Astrocyte (in vitro differentiated cells and primary cell): Measurements from ENCODE around the gene LARGE1. TPM values are rescaled to one million over a fixed set of nuclear protein-coding genes. Genes with fewer than 3 reads are reported as not detected.

Source experiments
- DNase-seq: peaks from one replicate; pipeline ENCODE4 v3.0.0-alpha.2; 2010; ENCODE audit warnings: low read depth
- FAIRE-seq: peaks from 2 replicates; lab custom pipeline; 2011; peaks lifted over from hg19 to GRCh38; lab: Jason Lieb, UNC
- H2AFZ ChIP-seq: 2 replicates; pipeline ENCODE4 v1.6.0; 2012; ENCODE audit warnings: low read depth, low read length, inconsistent platforms
- H3K27ac ChIP-seq: 2 replicates; pipeline ENCODE4 v1.5.1; 2011; ENCODE audit warnings: low read depth, low read length, inconsistent platforms
- H3K27me3 ChIP-seq: 2 replicates; pipeline ENCODE4 v1.6.0; 2011; ENCODE audit warnings: low read length, inconsistent platforms; ENCODE audit not compliant: insufficient read depth
- H3K36me3 ChIP-seq: 2 replicates; pipeline ENCODE4 v1.5.1; 2011; ENCODE audit warnings: low read length, inconsistent platforms; ENCODE audit not compliant: insufficient read depth
- H3K4me1 ChIP-seq: 2 replicates; pipeline ENCODE4 v1.5.1; 2011; ENCODE audit warnings: low read length, inconsistent platforms; ENCODE audit not compliant: insufficient read depth
- H3K4me2 ChIP-seq: 2 replicates; pipeline ENCODE4 v1.6.0; 2012; ENCODE audit warnings: low read length, inconsistent platforms
- H3K4me3 ChIP-seq: 2 replicates; pipeline ENCODE4 v1.5.1; 2011; ENCODE audit warnings: low read depth, mild to moderate bottlenecking, low read length, inconsistent platforms; ENCODE audit not compliant: insufficient read depth
- H3K79me2 ChIP-seq: 2 replicates; pipeline ENCODE4 v1.6.0; 2012; ENCODE audit warnings: mild to moderate bottlenecking, low read length, inconsistent platforms; ENCODE audit not compliant: insufficient read depth
- H3K9ac ChIP-seq: 2 replicates; pipeline ENCODE4 v1.6.0; 2012; ENCODE audit warnings: mild to moderate bottlenecking, low read length, inconsistent platforms
- H3K9me3 ChIP-seq: 2 replicates; pipeline ENCODE4 v1.5.1; 2012; ENCODE audit warnings: low read depth, mild to moderate bottlenecking, low read length, inconsistent platforms; ENCODE audit not compliant: insufficient read depth
- H4K20me1 ChIP-seq: 2 replicates; pipeline ENCODE4 v1.6.0; 2012; ENCODE audit warnings: low read length, inconsistent platforms; ENCODE audit not compliant: insufficient read depth
- H3K27ac Mint-ChIP-seq: one replicate; pipeline ENCODE4 v1.8.0; 2021; ENCODE audit warnings: mild to moderate bottlenecking, mixed read lengths; ENCODE audit not compliant: unreplicated experiment
- H3K27me3 Mint-ChIP-seq: one replicate; pipeline ENCODE4 v1.8.0; 2021; ENCODE audit warnings: low read depth, mixed read lengths; ENCODE audit not compliant: unreplicated experiment
- H3K36me3 Mint-ChIP-seq: one replicate; pipeline ENCODE4 v1.8.0; 2021; ENCODE audit warnings: low read depth, mixed read lengths; ENCODE audit not compliant: unreplicated experiment
- H3K4me1 Mint-ChIP-seq: one replicate; pipeline ENCODE4 v1.8.0; 2021; ENCODE audit warnings: low read depth, mixed read lengths; ENCODE audit not compliant: unreplicated experiment
- H3K4me3 Mint-ChIP-seq: one replicate; pipeline ENCODE4 v1.8.0; 2021; ENCODE audit warnings: mild to moderate bottlenecking, moderate library complexity, mixed read lengths; ENCODE audit not compliant: unreplicated experiment
- H3K9me3 Mint-ChIP-seq: one replicate; pipeline ENCODE4 v1.8.0; 2021; ENCODE audit warnings: mild to moderate bottlenecking, mixed read lengths; ENCODE audit not compliant: unreplicated experiment
- EZH2 ChIP-seq: IDR thresholded peaks from 2 replicates; pipeline ENCODE4 v1.6.1; 2012; ENCODE audit warnings: mild to moderate bottlenecking, low read length, inconsistent platforms; ENCODE audit not compliant: insufficient read depth
- total RNA-seq: library from RNA; stranded (reverse); gene quantifications from 2 replicates; pipeline ENCODE4 v1.2.1, GENCODE V29; 2021
- TF ChIP-seq, protein P1 (sequence below): IDR thresholded peaks from 2 replicates; pipeline ENCODE4 v1.5.1; 2011; ENCODE audit warnings: low read depth, mild to moderate bottlenecking, inconsistent platforms, low read length, moderate library complexity; ENCODE audit not compliant: insufficient read depth

Gene LARGE1
- total RNA-seq, 1 donor from 2014 or later = 92.6 TPM

DNA sequence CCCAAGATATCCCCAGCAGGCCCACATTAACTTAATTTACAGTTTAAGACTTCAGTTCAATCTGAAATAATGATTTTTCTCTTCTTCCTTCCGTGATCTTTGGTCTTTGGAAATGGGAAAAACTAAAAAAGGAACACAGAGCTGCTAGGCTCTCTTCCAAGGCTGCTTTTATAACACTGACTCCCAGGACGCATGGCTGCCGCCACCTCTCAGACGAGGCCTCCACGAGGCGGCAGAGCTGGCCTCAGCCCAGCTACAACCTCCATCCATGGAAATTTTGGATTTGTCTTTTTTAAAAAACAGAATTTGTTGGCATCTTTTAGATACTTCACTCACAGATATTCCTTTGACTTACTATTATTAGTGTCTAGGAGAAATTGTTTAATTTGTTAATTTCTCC, 476.6 kb downstream of the LARGE1 start:
- H3K79me2 ChIP-seq = no peaks in the 10 kb centered on the region
- no peaks in the 10 kb centered on the region for H3K4me1 ChIP-seq
- no peak overlapping the region for H3K27ac Mint-ChIP-seq
- peaks cover 2% of the 10 kb centered on the region for H3K36me3 Mint-ChIP-seq
- no peaks in the 10 kb centered on the region for H3K9me3 ChIP-seq
- peaks cover 3% of the 10 kb centered on the region for H3K27me3 ChIP-seq
- no peak overlapping the region for H3K27ac ChIP-seq
- no peak for FAIRE-seq
- no peak for DNase-seq
- no peaks in the 10 kb centered on the region for H3K27me3 Mint-ChIP-seq
- no peak overlapping the region for H3K4me3 ChIP-seq
- no peak overlapping the region for H3K9ac ChIP-seq
- no peak overlapping the region for H3K4me2 ChIP-seq
- no peaks in the 10 kb centered on the region for H3K4me1 Mint-ChIP-seq
- H3K36me3 ChIP-seq = no peaks in the 10 kb centered on the region
- H3K4me3 Mint-ChIP-seq = no peak overlapping the region
- no peak overlapping the region for H2AFZ ChIP-seq
- no peaks in the 10 kb centered on the region for H3K9me3 Mint-ChIP-seq
- no peak for TF ChIP-seq EZH2
- TF ChIP-seq, protein P1, sequence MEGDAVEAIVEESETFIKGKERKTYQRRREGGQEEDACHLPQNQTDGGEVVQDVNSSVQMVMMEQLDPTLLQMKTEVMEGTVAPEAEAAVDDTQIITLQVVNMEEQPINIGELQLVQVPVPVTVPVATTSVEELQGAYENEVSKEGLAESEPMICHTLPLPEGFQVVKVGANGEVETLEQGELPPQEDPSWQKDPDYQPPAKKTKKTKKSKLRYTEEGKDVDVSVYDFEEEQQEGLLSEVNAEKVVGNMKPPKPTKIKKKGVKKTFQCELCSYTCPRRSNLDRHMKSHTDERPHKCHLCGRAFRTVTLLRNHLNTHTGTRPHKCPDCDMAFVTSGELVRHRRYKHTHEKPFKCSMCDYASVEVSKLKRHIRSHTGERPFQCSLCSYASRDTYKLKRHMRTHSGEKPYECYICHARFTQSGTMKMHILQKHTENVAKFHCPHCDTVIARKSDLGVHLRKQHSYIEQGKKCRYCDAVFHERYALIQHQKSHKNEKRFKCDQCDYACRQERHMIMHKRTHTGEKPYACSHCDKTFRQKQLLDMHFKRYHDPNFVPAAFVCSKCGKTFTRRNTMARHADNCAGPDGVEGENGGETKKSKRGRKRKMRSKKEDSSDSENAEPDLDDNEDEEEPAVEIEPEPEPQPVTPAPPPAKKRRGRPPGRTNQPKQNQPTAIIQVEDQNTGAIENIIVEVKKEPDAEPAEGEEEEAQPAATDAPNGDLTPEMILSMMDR = no peak
- H4K20me1 ChIP-seq = no peaks in the 10 kb centered on the region

DNA sequence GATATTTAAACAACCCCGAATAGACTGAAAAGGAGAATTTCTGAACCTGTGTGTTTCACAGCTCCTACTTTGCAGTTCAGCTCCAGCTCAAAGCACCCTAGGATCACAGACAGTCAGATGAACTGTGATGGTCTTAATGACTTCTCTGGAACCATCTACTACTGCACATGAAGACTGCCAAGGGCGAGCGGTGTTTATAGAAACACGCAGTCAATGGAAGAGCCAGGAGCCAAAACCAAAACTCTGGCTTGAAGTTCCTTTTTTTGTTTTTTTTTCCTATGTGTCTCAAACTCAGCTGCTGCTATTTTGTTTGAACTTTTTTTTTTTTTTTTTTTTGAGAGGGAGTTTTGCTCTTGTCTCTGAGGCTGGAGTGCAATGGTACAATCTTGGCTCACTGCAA, 479.5 kb downstream of the LARGE1 start:
- Histone ChIP-seq H3K4me3 (no peak overlapping the region), H3K27ac (no peak overlapping the region), H3K79me2 (no peaks in the 10 kb centered on the region), H3K27me3 (peaks cover 11% of the 10 kb centered on the region), H3K36me3 (no peaks in the 10 kb centered on the region), H3K9ac (no peak overlapping the region), H3K4me1 (peaks cover 11% of the 10 kb centered on the region), H2AFZ (no peak overlapping the region), H4K20me1 (peaks cover 16% of the 10 kb centered on the region), H3K4me2 (no peak overlapping the region), H3K9me3 (no peaks in the 10 kb centered on the region)
- no peak for TF ChIP-seq EZH2
- TF ChIP-seq, protein P1 = no peak
- peaks cover 11% of the 10 kb centered on the region for H3K4me1 Mint-ChIP-seq
- DNase-seq (peak; percentile 37), FAIRE-seq (no peak)
- H3K36me3 Mint-ChIP-seq = no peaks in the 10 kb centered on the region
- no peak overlapping the region for H3K27ac Mint-ChIP-seq
- no peak overlapping the region for H3K4me3 Mint-ChIP-seq
- H3K27me3 Mint-ChIP-seq = no peaks in the 10 kb centered on the region
- no peaks in the 10 kb centered on the region for H3K9me3 Mint-ChIP-seq

DNA sequence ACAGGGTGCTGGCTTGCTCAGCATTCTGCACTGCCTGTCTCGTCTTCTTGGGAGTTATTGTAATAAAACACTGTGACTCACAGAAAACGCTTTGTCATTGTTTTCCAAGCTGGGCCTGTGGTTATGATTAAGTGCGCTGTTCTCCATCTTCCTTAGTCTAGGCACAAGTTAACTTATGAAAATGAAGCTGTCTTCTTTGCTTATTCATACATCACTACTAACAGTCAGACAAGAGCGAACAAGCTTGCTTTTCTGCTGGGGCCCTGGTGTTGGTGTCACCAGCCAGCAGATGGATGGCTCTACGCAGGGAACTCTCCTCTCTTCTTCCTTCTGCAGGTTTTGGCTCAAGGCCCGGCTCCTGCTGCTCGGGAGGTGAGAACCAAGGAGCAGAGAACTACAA, 482.0 kb downstream of the LARGE1 start:
- DNase-seq (peak; percentile 95), FAIRE-seq (peak; percentile 87)
- H3K4me1 ChIP-seq = peaks cover 11% of the 10 kb centered on the region
- H3K9me3 ChIP-seq = no peaks in the 10 kb centered on the region
- peaks cover 3% of the 10 kb centered on the region for H3K36me3 Mint-ChIP-seq
- peaks cover 11% of the 10 kb centered on the region for H3K4me1 Mint-ChIP-seq
- peak overlapping the region; percentile 39 for H3K9ac ChIP-seq
- no peaks in the 10 kb centered on the region for H3K9me3 Mint-ChIP-seq
- H2AFZ ChIP-seq = no peak overlapping the region
- no peak overlapping the region for H3K4me3 Mint-ChIP-seq
- H3K4me3 ChIP-seq = no peak overlapping the region
- H3K27ac ChIP-seq = peak overlapping the region; percentile 72
- TF ChIP-seq, protein P1 = no peak
- no peak for TF ChIP-seq EZH2
- peak overlapping the region; percentile 69 for H3K4me2 ChIP-seq
- peaks cover 15% of the 10 kb centered on the region for H3K27me3 ChIP-seq
- peaks cover 16% of the 10 kb centered on the region for H4K20me1 ChIP-seq
- no peaks in the 10 kb centered on the region for H3K79me2 ChIP-seq
- no peaks in the 10 kb centered on the region for H3K27me3 Mint-ChIP-seq
- peak overlapping the region; percentile 2 for H3K27ac Mint-ChIP-seq
- H3K36me3 ChIP-seq = no peaks in the 10 kb centered on the region
